ENCODE measurements around the gene IGFL4.

The IGFL4 gene

GRCh38 chr19:45999653-46000121 is 41.1 kb downstream of the IGFL4 start (continued):
- peak; percentile 100 for TF ChIP-seq ZNF629 (tag by site-specific recombination; IDR thresholded peaks at IDR 0.05)
- 0 out of 2 replicates have a peak, but pooled peaks have one; percentile 32 for TF ChIP-seq ZNF416 (tag by site-specific recombination; IDR thresholded peaks at IDR 0.05)
- TF ChIP-seq ZNF473 (tag by site-specific recombination; IDR thresholded peaks at IDR 0.05) = no peak
- TF ChIP-seq ZFP37 (tag by site-specific recombination; IDR thresholded peaks at IDR 0.05) = peak; percentile 55; the same call in 1 of the 2 replicates
- TF ChIP-seq ZNF776 (tag by site-specific recombination; IDR thresholded peaks at IDR 0.05; ENCODE audit: borderline replicate concordance) = no peak
- TF ChIP-seq ZIC2 (tag by site-specific recombination; IDR thresholded peaks at IDR 0.05) = peak; percentile 69
- TF ChIP-seq ZNF585B (tag by site-specific recombination; IDR thresholded peaks at IDR 0.05) = no peak
- TF ChIP-seq SP7 (tag by site-specific recombination; IDR thresholded peaks at IDR 0.05) = peak; percentile 94
- TF ChIP-seq ZFHX2 (tag by site-specific recombination; conservative IDR thresholded peaks at IDR 0.05) = peak; percentile 88
- TF ChIP-seq ZNF423 (tag by site-specific recombination; IDR thresholded peaks at IDR 0.05) = no peak
- TF ChIP-seq ZBTB21 (tag by site-specific recombination; IDR thresholded peaks at IDR 0.05) = peak; percentile 99
- no peak for TF ChIP-seq ZNF19 (tag by site-specific recombination; IDR thresholded peaks at IDR 0.05; ENCODE audit: low read depth)
- peak; percentile 86 for TF ChIP-seq ZBTB17 (tag by site-specific recombination; IDR thresholded peaks at IDR 0.05)
- peak; percentile 90 for TF ChIP-seq ZBTB10 (tag by site-specific recombination; IDR thresholded peaks at IDR 0.05)
- no peak for TF ChIP-seq KLF10 (tag by site-specific recombination; IDR thresholded peaks at IDR 0.05)
- no peak for TF ChIP-seq ZNF426 (tag by site-specific recombination; IDR thresholded peaks at IDR 0.05)
- TF ChIP-seq ZNF580 (tag by site-specific recombination; IDR thresholded peaks at IDR 0.05) = peak; percentile 62; the same call in 1 of the 2 replicates
- TF ChIP-seq ZNF311 (tag by site-specific recombination; IDR thresholded peaks at IDR 0.05; ENCODE audit: borderline replicate concordance) = no peak
- no peak for TF ChIP-seq MYNN (tag by site-specific recombination; IDR thresholded peaks at IDR 0.05; ENCODE audit: borderline replicate concordance)
- TF ChIP-seq ZNF398 (tag by site-specific recombination; IDR thresholded peaks at IDR 0.05) = peak; percentile 65
- 0 out of 2 replicates have a peak, but pooled peaks have one; percentile 23 for TF ChIP-seq ZNF518A (tag by site-specific recombination; conservative IDR thresholded peaks at IDR 0.05; ENCODE audit: low read depth)
- TF ChIP-seq ZNF501 (tag by site-specific recombination; IDR thresholded peaks at IDR 0.05) = 0 out of 2 replicates have a peak, but pooled peaks have one; percentile 31
- TF ChIP-seq ZXDB (tag by site-specific recombination; IDR thresholded peaks at IDR 0.05) = peak; percentile 80
- peak; percentile 68 for TF ChIP-seq GLIS2 (tag by site-specific recombination; IDR thresholded peaks at IDR 0.05)
- TF ChIP-seq ZFP69B (tag by site-specific recombination; IDR thresholded peaks at IDR 0.05) = peak; percentile 84; the same call in 1 of the 2 replicates
- TF ChIP-seq ZNF639 (tag by site-specific recombination; IDR thresholded peaks at IDR 0.05) = 0 out of 2 replicates have a peak, but pooled peaks have one; percentile 34
- peak; percentile 53; the same call in 1 of the 2 replicates for TF ChIP-seq ZNF785 (tag by site-specific recombination; IDR thresholded peaks at IDR 0.05)
- TF ChIP-seq BCL11A (tag by site-specific recombination; IDR thresholded peaks at IDR 0.05; ENCODE audit: low read depth) = peak; percentile 63
- TF ChIP-seq ZNF214 (tag by site-specific recombination; IDR thresholded peaks at IDR 0.05; ENCODE audit: borderline replicate concordance) = no peak
